Left cardiac atrium (tissue), 4 donors: ENCODE measurements around the gene MAGI1. TPM values are rescaled to one million over a fixed set of nuclear protein-coding genes. Genes with fewer than 3 reads are reported as not detected.
A peak's percentile ranks its signal among the peaks of the same experiment; 100 is the strongest.

Source experiments
- ATAC-seq, 2 donors: fragments of 200-7000 bp; cut with Tn5 transposase; one replicate each; pipeline ENCODE4 v1.9.1; 2020; ENCODE audit warnings: mild to moderate bottlenecking in 2 of 2, moderate library complexity in 2 of 2
- DNase-seq: peaks from one replicate; pipeline ENCODE4 v3.0.0-alpha.2; 2020
- intact Hi-C, 2 donors: fragments of 100-400 bp; cut with DNase I; formaldehyde crosslinking; loops; one replicate each; pipeline versions ENCODE4 v1.14.1 to v1.15.1; 2022 to 2023
- total RNA-seq, 2 donors: library from RNA; stranded (reverse); fragmentation: NEBNext Ultra II Directional; extraction: Animal tissue kit (Norgen Biotek cat#: 25700); gene quantifications; one replicate each; pipeline ENCODE4 v1.2.1, GENCODE V29; 2021
- donor health status: DM: no; HTN: yes; CAD: no.
- donor health status: DM: no; HTN: yes; CAD: no; lungs with severe emphysema.
- donor health status: DM: yes; HTN: yes; CAD: no.
- donor health status: Dilated cardiomyopathy.

Gene MAGI1
- total RNA-seq, 2 donors from 2014 or later = 27.7 to 30.0 TPM

DNA sequence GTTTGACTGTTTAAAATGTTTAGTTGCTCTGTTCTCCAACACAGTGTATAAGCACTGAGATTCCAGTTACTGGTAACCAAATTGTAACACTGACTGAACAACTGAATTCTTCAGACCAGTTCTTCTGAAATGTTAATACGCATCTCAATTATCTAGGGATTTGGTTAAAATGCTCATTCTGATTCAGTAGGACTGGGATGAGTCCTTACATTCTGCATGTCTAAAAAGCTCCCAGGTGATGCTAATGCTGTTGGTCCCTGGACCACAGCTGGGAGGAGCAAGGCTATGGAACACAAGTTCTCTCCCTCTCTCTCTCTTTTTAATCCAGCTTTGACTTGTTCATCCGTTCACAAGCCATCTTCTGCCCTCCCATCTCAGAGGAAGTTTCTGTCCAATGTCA lies 380.3 kb downstream of the MAGI1 start:
- intact Hi-C loops = no loop called here
- ATAC-seq (no peak), DNase-seq (no peak)

DNA sequence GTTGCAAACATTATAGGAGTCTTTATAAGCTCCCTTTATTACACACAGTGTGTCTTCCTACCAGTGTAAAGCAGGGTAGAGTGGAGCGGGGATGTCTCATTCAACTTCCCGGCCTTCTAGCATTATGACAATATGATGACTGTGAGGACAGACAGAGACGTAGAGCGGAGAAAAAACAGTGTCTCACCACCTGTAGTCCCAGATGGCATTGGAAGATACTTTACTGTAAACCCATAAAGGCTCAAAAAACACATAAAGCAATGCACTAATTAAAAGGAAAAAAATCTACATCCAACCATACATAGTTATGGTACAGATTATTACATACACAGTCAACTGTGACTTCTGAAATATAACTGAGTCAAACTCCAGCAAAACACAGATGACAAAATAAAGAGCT lies 383.7 kb downstream of the MAGI1 start:
- intact Hi-C loops = no loop called here
- no peak for DNase-seq
- ATAC-seq = no peak

DNA sequence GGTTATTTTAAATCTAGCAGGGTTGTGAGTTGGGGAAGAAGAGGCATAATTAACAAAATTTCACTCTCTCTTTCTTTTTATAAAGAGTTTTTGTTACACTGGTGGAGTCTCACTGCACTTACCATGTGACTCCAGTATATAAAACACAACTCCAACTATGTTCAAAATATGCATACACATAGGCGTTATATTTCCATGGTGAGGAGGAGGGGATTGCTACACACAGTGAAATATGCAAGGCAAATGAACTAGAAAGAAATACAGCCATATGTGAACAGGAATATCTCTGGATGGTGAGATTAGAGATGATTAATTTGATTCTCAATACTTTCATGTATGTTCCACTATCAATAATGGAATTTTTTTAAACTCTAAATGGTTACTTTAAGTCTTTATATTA lies 385.0 kb downstream of the MAGI1 start:
- DNase-seq (no peak), ATAC-seq (no peak)
- intact Hi-C loops = no loop called here

DNA sequence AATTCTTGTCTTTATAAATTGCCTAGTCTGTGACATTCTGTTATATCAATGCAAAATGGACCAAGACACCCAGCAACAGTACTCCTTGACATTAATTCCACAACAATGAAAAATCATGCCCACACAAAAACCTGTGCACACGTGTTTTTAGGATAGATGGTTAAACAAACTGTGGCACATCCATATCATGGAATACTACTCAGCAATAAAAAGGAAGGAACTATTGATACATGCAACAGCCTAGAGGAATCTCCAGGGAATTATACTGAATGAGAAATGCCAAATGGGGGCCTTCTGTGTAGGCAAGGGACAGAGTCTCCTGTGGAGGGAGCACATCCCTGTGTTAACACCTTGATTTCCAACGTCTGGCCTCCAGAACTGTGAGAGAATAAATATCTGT lies 388.5 kb downstream of the MAGI1 start:
- no peak for DNase-seq
- intact Hi-C loops = no loop called here
- no peak for ATAC-seq

DNA sequence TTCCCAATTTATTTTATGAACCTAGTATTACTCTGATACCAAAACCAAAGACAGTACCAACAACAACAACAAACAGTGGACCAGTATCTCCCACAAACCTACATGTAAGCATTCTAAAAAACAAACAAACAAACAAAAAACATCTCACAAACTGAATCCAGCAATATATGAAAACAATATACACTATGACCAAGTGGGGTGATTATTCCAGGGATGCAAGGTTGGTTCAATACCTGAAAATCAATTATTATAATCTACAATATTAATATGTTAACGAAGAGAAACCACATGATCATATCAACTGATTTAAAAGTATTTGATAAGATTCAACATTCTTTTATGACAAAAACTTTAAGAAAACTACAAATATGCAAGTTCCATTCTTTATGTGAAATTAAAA lies 391.3 kb downstream of the MAGI1 start:
- ATAC-seq = no peak
- intact Hi-C loops = no loop called here

DNA sequence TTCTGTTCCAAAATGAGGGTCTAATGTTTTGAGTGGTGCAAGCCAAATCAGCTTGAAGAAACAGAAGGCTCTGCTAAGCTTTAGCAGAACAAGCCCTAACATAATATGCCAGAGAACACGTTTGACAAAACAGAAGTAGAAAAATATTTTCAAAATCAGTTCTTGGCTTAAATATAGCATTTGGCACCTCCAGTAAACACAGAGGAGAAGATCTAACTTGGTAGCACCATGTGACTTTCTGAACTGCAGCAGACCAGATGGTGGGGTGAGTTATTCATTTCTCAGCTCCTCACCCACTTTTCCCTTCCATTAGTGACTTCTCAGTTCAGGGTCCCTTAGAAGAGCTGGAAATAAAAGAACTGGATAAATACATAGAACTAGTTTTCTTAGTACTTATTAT lies 395.8 kb downstream of the MAGI1 start:
- ATAC-seq (peak; percentile 35 to 82), DNase-seq (no peak)
- intact Hi-C loops = no loop called here

More for the DNA sequence above, 391.3 kb downstream of the MAGI1 start:
- no peak for DNase-seq

DNA sequence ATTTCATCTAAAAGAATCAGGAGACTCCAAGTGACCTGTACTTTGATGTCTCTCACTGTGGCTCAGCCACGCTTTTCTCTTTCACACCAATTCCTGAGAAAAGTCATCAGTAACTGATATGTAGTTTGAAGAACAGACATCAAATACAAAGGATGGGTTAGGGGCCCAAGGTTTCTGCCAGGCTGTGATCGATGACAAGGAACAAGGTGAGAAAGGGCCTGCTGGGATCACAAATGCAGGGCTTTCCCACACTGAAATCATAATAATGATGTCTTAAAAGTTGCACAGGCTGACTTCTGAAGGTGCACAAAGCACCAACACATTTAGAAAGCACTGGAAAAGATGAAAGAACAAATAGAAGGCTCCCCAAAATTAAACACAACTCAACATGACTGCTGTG lies 396.9 kb downstream of the MAGI1 start:
- intact Hi-C loops = no loop called here
- ATAC-seq (no peak), DNase-seq (no peak)

DNA sequence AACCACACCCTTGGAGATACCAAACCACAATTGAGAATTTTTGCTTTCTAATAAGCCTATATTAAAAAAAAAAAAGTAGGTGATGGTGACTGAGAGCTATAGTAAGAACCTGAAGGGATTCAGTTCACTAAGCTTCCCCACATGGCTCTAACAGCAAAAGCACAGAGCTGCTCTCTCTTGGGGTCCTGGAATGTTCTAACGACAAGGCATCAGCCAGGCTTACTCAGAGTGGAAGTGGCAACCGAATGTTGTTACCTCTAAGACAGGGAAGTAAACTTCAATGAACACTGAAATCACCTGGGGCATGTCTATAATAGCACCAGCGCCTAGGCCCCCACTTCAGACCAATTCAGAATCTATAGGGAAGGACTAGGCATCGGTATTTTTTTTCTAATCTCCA lies 397.7 kb downstream of the MAGI1 start:
- DNase-seq (no peak), ATAC-seq (no peak)
- intact Hi-C loops = no loop called here

DNA sequence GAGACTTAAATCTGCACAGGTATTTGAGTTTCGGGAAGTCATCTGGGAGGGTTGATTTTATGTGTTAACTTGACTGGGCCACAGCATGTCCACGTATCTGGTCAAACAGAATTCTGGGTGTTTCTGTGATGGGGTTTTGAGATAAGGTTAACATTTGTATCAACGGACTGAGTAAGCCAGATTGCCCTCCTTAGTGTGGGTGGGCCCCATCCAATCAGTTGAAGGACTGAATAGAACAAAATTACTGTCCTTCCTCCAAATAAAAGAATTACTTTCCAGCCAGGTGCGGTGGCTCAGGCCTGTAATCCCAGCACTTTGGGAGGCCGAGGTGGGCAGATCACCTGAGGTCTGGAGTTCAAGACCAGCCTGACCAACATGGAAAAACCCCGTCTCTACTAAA lies 399.3 kb downstream of the MAGI1 start:
- no peak for DNase-seq
- intact Hi-C loops = loop anchor here in 1 of 2 donors (10.0 kb wide), 1 partner anchor 65 kb away; no protein-coding TSS in a partner anchor
- ATAC-seq = no peak

DNA sequence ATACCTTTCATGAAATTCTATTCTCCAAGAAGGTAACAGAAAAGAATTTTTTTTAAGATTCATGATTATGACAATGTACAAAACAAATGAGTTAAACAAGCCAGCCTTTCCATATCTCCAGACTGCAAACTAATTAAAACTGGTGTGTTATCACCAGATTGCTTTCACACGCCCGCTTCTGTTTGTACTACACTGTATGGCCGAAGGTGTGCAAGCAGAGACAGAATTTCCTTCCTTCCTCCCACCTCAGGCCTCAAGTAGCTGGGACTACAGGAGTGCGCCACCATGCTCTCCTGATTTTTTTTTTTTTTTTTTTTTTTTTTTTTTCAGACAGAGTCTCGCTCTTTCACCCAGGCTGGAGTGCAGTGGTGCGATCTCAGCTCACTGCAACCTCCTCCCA lies 400.4 kb downstream of the MAGI1 start:
- intact Hi-C loops = loop anchor here in 1 of 2 donors (10.0 kb wide), 1 partner anchor 64 kb away; no protein-coding TSS in a partner anchor
- DNase-seq (no peak), ATAC-seq (no peak)

DNA sequence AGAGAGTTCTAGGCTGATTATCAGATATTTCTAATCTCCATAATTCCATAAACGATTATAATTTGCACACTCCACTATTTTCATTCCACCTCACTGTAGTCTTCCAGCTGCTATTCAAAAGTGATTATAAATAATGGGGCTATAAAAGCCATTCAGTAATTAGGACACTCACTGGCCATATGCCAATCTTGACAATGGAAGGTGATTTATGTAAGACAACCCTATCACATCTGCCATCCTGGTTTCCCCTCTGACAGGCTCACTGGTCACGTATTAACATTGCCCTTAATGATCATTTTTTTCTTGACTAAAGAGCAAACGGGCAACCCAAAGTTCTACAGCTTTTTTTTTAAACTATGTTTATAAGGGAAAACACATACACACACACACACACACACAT lies 402.4 kb downstream of the MAGI1 start:
- intact Hi-C loops = loop anchor here in 1 of 2 donors (10.0 kb wide), 1 partner anchor 62 kb away; no protein-coding TSS in a partner anchor
- DNase-seq = no peak
- ATAC-seq = no peak

DNA sequence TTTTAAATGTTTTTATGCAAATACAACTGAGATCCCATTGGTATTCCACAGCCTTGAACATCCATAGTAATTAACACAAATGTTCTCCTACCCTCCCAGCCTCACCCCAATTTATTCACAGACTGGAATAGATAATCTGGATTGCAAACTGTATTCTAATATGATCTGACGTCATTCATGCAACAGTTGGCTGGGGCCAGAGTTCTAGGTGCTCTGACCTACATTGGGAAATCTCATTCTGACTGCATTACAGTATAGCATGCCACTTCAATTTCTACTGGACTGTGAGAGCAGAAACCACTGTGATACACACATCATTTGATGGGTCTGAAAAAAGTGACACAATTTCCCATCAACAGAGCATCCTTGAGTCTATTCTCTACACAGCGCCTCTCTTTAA lies 403.1 kb downstream of the MAGI1 start:
- intact Hi-C loops = loop anchor here in 1 of 2 donors (10.0 kb wide), 1 partner anchor 61 kb away; no protein-coding TSS in a partner anchor
- ATAC-seq = no peak
- DNase-seq = no peak

DNA sequence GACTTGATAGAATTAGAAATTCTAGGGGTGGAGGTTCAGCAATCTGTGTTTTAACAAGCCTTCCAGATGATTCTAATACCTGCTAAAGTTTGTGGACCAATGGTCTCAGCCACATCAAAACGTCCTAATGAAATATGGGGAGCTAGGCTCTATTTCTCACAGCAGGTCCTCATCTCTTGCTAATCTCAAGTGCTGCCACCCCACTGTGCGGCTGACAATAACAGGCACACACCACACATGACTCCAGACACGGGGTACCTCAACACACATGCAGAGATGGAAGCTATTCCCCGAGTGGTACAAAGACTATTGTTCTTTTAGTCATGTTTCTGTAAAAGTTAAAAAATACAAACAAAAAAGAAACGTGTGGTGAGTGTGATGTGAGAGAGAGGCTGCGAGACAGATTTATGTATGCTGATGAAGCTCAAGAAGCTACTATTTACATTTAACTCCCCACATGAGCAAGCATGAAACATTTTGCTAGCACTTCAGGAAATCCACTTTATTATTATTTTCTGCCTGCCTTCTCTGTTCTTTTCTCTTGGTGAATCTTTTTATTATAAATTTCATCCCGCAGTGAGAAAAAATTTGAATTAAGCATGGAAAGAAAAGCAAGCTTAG lies 405.6 kb downstream of the MAGI1 start:
- intact Hi-C loops = loop anchor here in 1 of 2 donors (10.0 kb wide), 1 partner anchor 58 kb away; no protein-coding TSS in a partner anchor
- ATAC-seq (no peak), DNase-seq (no peak)

DNA sequence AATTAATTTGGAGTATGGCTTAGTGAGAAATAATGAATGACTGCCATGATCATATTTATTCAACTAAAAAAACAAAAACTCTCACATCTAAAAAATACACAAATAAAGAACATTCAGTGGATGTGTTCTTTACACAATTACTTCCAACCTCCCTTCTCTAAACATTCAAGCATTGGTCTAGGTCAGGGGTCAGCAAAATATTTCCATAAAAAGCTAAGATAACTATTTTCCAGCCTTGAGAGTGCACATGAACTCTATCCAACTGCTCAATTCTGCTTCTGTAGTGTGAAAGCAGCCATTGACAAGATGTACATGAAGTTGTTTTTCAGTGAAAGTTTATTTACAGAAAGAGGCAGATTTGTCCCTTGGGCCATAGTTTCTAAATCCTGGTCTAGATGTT lies 406.3 kb downstream of the MAGI1 start:
- intact Hi-C loops = loop anchor here in 1 of 2 donors (10.0 kb wide), 1 partner anchor 58 kb away; no protein-coding TSS in a partner anchor
- DNase-seq (no peak), ATAC-seq (no peak)

DNA sequence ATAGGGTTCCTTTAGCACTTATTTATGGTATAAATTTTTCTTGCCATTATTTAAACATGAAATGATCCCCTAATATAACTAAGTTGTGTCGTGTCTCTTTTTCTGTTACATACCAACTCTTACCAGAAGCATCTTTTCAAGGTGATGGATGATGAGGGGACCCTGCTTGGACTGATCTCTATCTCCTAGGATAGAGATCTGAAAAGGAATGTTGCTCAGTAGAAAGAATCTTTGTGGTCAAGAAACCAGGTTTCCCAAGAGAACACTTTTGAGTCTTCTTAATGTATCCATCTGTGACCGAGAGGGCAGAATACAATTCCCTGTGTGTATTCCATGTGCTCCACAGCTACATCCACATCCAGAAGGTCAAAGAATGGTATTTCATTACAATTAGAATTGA lies 409.7 kb downstream of the MAGI1 start:
- ATAC-seq (no peak), DNase-seq (no peak)
- intact Hi-C loops = no loop called here

DNA sequence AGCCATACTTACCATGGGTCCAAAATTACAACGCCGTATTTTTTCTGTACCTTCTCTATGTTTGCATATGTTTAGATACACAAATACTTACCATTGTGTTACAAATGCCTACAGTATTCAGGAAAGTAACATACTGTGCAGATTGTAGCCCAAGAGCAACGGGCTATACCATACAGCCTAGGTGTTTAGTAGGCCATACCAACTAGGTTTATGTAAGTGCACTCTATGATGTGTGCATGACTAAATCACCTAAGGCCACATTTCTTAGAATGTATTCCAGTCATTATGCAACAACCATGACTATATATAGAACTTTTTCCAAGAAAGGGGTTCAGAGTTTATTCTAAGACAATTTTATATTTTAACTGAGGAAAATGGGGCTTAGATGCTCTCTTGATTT lies 411.7 kb downstream of the MAGI1 start:
- intact Hi-C loops = no loop called here
- DNase-seq (no peak), ATAC-seq (no peak)

DNA sequence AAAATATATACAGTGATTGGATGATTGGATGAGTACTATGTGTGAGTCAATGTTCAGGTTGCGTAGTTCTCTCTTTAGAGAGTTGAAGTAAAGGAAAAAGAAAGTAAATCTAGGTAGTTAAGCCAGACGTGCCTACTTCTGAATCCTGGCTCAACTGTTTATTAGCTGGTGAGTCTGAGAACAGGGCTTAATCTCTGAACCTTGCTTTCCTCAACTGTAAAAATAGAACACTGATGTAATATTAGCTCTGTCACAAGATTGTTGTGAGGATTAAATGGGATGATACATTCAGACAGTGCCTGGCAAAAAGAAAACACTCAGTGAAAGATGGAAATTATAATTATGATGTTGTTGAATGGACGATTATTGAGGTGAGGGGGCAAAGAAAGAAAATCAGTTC lies 413.4 kb downstream of the MAGI1 start:
- DNase-seq = no peak
- ATAC-seq = peak; percentile 59 to 81
- intact Hi-C loops = no loop called here

DNA sequence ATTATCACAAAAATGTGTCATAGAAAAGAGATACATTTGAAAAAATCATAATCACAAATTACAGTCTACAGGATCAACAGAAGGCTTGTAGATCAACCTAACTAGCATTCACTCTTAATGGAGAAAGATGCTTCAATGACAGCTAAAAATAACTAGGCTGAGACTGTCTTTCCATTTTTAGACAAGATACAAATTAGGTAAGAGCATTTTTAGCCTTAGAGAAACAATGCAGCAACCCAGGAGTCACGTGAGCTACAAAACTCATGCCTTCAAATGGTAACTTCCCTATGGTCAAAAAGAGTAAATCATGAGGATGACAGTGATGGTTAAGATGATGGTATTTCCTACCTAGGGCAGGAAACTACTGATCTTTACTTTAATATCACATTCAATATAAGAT lies 415.4 kb downstream of the MAGI1 start:
- ATAC-seq (no peak), DNase-seq (no peak)
- intact Hi-C loops = no loop called here

DNA sequence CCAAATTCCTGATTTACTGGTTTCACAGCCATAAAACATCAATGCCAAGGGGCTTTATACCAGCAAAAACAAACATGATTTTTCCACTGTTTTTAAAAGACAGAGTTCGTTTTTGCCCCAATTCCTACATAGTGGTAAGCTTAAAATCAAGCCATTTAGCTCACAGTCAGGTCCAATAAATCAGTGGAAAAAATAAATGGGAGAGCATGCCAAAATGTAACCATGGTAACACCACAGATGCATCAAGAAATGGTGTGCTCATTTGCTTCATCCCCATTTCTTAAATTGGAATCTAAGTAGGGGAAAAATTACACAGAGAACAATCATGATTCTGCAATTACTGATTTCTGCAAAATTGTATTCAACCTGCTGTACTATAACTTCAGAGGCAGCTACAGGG lies 418.8 kb downstream of the MAGI1 start:
- ATAC-seq (no peak), DNase-seq (no peak)
- intact Hi-C loops = no loop called here

DNA sequence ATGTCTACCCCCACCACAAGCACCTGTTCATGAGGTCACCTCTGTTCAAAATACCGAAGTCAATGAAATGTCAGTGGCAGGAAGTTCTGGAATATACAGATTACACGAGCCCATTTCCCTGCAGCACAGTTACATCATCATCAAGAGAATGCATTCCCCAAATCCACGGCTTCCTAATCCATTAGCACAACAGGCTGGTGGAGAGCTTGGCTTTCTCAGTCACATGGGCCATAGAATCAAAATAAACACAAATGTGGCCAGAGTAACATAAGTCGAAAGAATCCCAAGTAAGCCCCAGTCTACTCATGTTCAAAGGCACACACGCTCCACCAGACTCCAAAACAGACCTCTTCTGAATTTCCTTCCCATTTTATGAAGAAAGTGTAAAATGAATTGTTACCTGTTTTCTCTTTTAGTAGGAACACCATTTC lies 419.3 kb downstream of the MAGI1 start:
- intact Hi-C loops = no loop called here
- ATAC-seq (no peak), DNase-seq (no peak)

DNA sequence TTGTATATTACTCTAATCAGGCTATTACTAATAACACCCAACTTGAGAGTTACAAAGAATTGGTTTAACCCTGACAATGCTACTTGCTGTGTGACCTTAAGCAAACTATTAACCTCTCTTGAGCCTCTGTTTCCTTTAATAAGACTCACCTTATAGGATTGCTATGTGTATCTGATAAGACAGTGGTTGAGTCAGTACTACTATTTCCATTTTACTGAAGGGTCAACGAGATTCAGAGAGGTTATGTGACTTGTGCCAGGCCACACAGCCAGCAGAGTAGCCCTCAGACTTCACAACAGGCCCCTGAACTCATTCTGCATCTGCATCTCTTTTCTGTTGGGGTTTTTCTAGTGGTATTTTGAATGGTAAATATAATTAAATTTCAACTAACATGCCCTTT lies 420.1 kb downstream of the MAGI1 start:
- intact Hi-C loops = no loop called here
- peak in 1 of 2 donors; percentile 24 for ATAC-seq
- no peak for DNase-seq
